KMS-11 (cell line): ENCODE data around the gene RPL13.

Source experiments
- H2AFZ ChIP-seq: fragments of 200-600 bp; sonication (generic); 2 replicates; pipeline ENCODE4 v1.6.1; 2016; ENCODE audit warnings: antibody characterized with exemption, mixed run types, low read depth
- H3K27ac ChIP-seq: fragments of 200-600 bp; sonication (generic); 2 replicates; pipeline ENCODE4 v1.6.1; 2016; ENCODE audit warnings: mild to moderate bottlenecking, mixed run types
- H3K27me3 ChIP-seq: fragments of 200-600 bp; sonication (generic); 2 replicates; pipeline ENCODE4 v1.6.1; 2017; ENCODE audit warnings: mild to moderate bottlenecking, low read depth, mixed run types, moderate library complexity; ENCODE audit not compliant: insufficient read depth
- H3K36me3 ChIP-seq: fragments of 200-600 bp; sonication (generic); 2 replicates; pipeline ENCODE4 v1.6.1; 2017; ENCODE audit warnings: mild to moderate bottlenecking, mixed run types; ENCODE audit not compliant: insufficient read depth
- H3K4me1 ChIP-seq: fragments of 200-600 bp; sonication (generic); 2 replicates; pipeline ENCODE4 v1.6.1; 2016; ENCODE audit warnings: mild to moderate bottlenecking, low read depth, mixed run types; ENCODE audit not compliant: poor library complexity, severe bottlenecking
- H3K4me2 ChIP-seq: fragments of 200-600 bp; sonication (generic); 2 replicates; pipeline ENCODE4 v1.7.0; 2016; ENCODE audit warnings: mild to moderate bottlenecking, mixed run types
- H3K4me3 ChIP-seq: fragments of 200-600 bp; sonication (generic); IDR thresholded peaks from 2 replicates; pipeline ENCODE4 v1.6.1; 2017; ENCODE audit warnings: low read depth, low read length, mixed read lengths; ENCODE audit not compliant: insufficient read depth
- H3K79me2 ChIP-seq: fragments of 200-600 bp; sonication (generic); 2 replicates; pipeline ENCODE4 v1.6.1; 2016; ENCODE audit warnings: low read depth, mixed run types; ENCODE audit not compliant: insufficient read depth
- H3K9ac ChIP-seq: fragments of 200-600 bp; sonication (generic); 2 replicates; pipeline ENCODE4 v1.6.1; 2016; ENCODE audit warnings: mild to moderate bottlenecking, mixed run types
- H4K20me1 ChIP-seq: fragments of 200-600 bp; sonication (generic); 2 replicates; pipeline ENCODE4 v1.6.1; 2016; ENCODE audit warnings: mild to moderate bottlenecking, mixed run types; ENCODE audit not compliant: insufficient read depth
- CTCF ChIP-seq: fragments of 200-600 bp; sonication (generic); conservative IDR thresholded peaks from 2 replicates; pipeline ENCODE4 v1.6.1; 2017; ENCODE audit warnings: low read depth, mild to moderate bottlenecking, antibody characterized with exemption, low read length, moderate library complexity, mixed read lengths

Gene RPL13

DNA sequence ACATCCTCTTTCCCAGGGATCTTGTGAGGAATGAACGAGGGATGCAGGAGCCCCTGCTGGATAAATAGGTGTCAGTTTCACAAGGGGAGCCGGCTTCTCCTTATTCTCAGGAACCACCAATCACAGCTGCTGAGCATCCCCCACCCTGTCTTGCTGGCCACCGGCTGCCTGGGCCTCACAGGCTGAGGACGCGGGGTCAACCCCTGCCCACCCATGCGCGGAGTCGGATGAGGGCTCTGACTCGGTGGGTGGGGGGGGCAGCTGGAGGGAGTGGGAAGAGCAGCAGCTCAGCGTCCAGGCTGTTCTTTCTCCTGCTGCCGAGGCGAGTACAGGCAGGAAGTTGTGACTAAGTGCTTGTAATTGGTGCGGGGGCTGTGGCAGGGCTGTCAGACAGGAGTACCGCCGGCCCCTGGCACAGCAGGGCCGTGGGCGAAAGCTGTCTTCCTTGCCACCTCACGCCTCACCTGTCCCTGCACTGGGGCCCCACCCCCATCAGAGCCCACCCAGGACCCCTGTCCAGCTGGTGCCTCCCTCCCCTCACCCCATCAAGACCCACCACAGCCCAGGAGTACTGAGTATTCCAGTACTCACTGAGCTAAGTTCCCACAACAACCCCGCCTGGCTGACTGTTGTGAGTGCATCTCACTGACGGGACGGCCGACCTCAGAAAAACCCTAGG lies 41.9 kb downstream of the RPL13 start:
- H3K4me3 ChIP-seq: no peak overlapping the region
- no peak for TF ChIP-seq CTCF
- H3K79me2 ChIP-seq: no peaks in the 10 kb centered on the region
- H3K9ac ChIP-seq: no peak overlapping the region
- H3K4me2 ChIP-seq: no peak overlapping the region
- no peaks in the 10 kb centered on the region for H3K36me3 ChIP-seq
- no peaks in the 10 kb centered on the region for H4K20me1 ChIP-seq
- H2AFZ ChIP-seq: no peak overlapping the region
- peaks cover 19% of the 10 kb centered on the region for H3K27me3 ChIP-seq
- peaks cover 7% of the 10 kb centered on the region for H3K4me1 ChIP-seq
- H3K27ac ChIP-seq: no peak overlapping the region

- TF ChIP-seq CTCF: no peak
- no peak overlapping the region for H3K4me2 ChIP-seq
Measured at GRCh38 chr16:89602952-89603590, 42.6 kb downstream of the RPL13 start.

DNA sequence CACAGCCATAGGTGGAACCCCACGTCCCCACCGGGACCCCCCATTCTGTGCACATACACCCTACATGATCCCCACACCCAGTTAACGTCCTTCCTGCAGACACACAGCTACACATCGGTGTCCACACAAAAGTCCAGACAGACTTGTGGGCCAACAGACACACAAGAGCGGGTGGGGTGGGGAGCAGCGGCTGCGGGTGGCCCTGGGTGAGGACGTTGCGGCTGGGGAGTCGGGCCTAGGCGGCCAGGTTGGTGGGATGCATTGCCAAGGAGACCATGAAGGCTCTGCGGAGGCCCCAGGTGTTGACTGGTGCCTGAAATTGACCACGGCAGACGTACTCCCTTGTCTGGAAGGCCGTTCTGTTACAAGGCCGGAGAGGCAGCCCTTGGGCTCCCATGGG lies 44.3 kb downstream of the RPL13 start:
- Histone ChIP-seq H3K27me3 (peaks cover 41% of the 10 kb centered on the region), H3K4me1 (no peaks in the 10 kb centered on the region), H3K36me3 (no peaks in the 10 kb centered on the region), H3K9ac (no peak overlapping the region), H2AFZ (no peak overlapping the region), H3K4me3 (no peak overlapping the region), H3K27ac (no peak overlapping the region), H3K79me2 (no peaks in the 10 kb centered on the region), H4K20me1 (no peaks in the 10 kb centered on the region), H3K4me2 (no peak overlapping the region)
- TF ChIP-seq CTCF: no peak

More at GRCh38 chr16:89602952-89603590, 42.6 kb downstream of the RPL13 start:
- no peaks in the 10 kb centered on the region for H3K79me2 ChIP-seq
- no peaks in the 10 kb centered on the region for H3K36me3 ChIP-seq
- H4K20me1 ChIP-seq: no peaks in the 10 kb centered on the region
- no peak overlapping the region for H3K4me3 ChIP-seq
- H2AFZ ChIP-seq: no peak overlapping the region
- peaks cover 7% of the 10 kb centered on the region for H3K4me1 ChIP-seq
- no peak overlapping the region for H3K9ac ChIP-seq
- H3K27me3 ChIP-seq: peaks cover 25% of the 10 kb centered on the region
- H3K27ac ChIP-seq: no peak overlapping the region

DNA sequence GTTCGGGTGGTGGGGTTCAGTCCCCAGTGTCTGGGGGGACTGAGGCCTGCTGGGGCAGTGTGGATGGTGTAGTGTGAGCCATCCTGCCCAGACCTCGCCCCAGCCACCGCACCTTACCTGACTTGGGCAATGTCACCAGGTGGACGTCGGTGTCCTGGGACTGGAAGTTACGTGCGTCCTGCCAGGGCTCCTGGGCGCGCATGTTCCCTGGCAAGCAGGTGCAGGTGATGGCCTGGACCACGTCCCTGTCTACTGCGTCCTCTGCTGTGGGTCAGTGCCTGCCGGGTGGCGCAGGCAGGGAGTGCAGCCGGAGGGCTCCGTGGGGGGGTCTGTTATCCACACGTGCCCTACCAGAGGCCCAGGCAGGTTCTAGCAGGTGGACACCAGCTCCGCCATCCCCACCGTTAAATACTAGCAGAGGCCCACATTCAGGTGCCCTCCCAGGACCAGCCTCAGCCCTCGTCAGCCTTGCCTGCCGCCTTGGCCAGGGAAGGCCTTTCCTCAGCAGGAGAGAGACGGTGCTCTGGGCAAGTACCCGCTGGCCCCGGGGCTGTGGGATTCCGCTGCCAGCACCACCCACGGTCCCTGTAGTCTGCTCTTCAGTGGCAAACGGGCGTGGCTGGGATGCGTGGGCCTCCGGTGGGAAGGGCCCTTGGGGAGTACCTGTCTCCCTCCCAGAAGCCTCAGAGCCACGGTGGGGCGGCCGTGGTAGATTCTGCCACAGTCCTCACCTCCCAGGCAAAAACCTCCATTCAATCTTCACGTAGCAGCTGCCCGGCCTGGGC lies 44.9 kb downstream of the RPL13 start:
- Histone ChIP-seq H2AFZ (no peak overlapping the region), H3K4me2 (no peak overlapping the region), H3K9ac (no peak overlapping the region), H3K27me3 (peaks cover 46% of the 10 kb centered on the region), H3K79me2 (no peaks in the 10 kb centered on the region), H3K27ac (no peak overlapping the region), H3K4me1 (no peaks in the 10 kb centered on the region), H3K4me3 (no peak overlapping the region), H4K20me1 (no peaks in the 10 kb centered on the region), H3K36me3 (no peaks in the 10 kb centered on the region)
- no peak for TF ChIP-seq CTCF
